ENCODE data around the gene SLFNL1. TPM values are rescaled to one million over a fixed set of nuclear protein-coding genes. Genes with fewer than 3 reads are reported as not detected.

The SLFNL1 gene
- total RNA-seq, 1 donor from 2014 or later: 1.0 TPM

GRCh38 chr1:41010345-41010744 is 11.2 kb downstream of the SLFNL1 start:
- H3K36me3 Mint-ChIP-seq (ENCODE audit: insufficient read depth): peaks cover 18% of the 10 kb centered on the region
- H3K9me3 Mint-ChIP-seq (ENCODE audit: low read depth): no peaks in the 10 kb centered on the region
- H3K27me3 Mint-ChIP-seq: no peaks in the 10 kb centered on the region
- no peak for DNase-seq (ENCODE audit: low spot score, unreplicated experiment)
- no peak for TF ChIP-seq CTCF (IDR thresholded peaks at IDR 0.05; ENCODE audit: unreplicated experiment)
- no peak overlapping the region for H3K4me3 Mint-ChIP-seq (ENCODE audit: low read depth)
- H3K27ac Mint-ChIP-seq: no peak overlapping the region
- H3K4me1 Mint-ChIP-seq (ENCODE audit: low read depth): no peaks in the 10 kb centered on the region

- peaks cover 17% of the 10 kb centered on the region for H3K36me3 Mint-ChIP-seq (ENCODE audit: insufficient read depth)
- H3K9me3 Mint-ChIP-seq (ENCODE audit: low read depth): no peaks in the 10 kb centered on the region
- H3K27me3 Mint-ChIP-seq: no peaks in the 10 kb centered on the region
- H3K4me1 Mint-ChIP-seq (ENCODE audit: low read depth): no peaks in the 10 kb centered on the region
- no peak overlapping the region for H3K27ac Mint-ChIP-seq
- H3K4me3 Mint-ChIP-seq (ENCODE audit: low read depth): no peak overlapping the region
- DNase-seq (ENCODE audit: low spot score, unreplicated experiment): no peak
- TF ChIP-seq CTCF (IDR thresholded peaks at IDR 0.05; ENCODE audit: unreplicated experiment): no peak
Observed at GRCh38 chr1:41009466-41009865, 12.1 kb downstream of the SLFNL1 start.

GRCh38 chr1:41006942-41007865 is 14.3 kb downstream of the SLFNL1 start:
- no peaks in the 10 kb centered on the region for H3K9me3 Mint-ChIP-seq (ENCODE audit: low read depth)
- H3K27ac Mint-ChIP-seq: no peak overlapping the region
- no peak for TF ChIP-seq CTCF (IDR thresholded peaks at IDR 0.05; ENCODE audit: unreplicated experiment)
- H3K36me3 Mint-ChIP-seq (ENCODE audit: insufficient read depth): peaks cover 28% of the 10 kb centered on the region
- no peaks in the 10 kb centered on the region for H3K4me1 Mint-ChIP-seq (ENCODE audit: low read depth)
- H3K4me3 Mint-ChIP-seq (ENCODE audit: low read depth): no peak overlapping the region
- H3K27me3 Mint-ChIP-seq: no peaks in the 10 kb centered on the region
- no peak for DNase-seq (ENCODE audit: low spot score, unreplicated experiment)

GRCh38 chr1:41005876-41006275 is 15.6 kb downstream of the SLFNL1 start:
- Mint-ChIP-seq H3K4me1 (ENCODE audit: low read depth) (no peaks in the 10 kb centered on the region), H3K27ac (no peak overlapping the region), H3K9me3 (ENCODE audit: low read depth) (no peaks in the 10 kb centered on the region), H3K36me3 (ENCODE audit: insufficient read depth) (peaks cover 31% of the 10 kb centered on the region), H3K4me3 (ENCODE audit: low read depth) (no peak overlapping the region), H3K27me3 (no peaks in the 10 kb centered on the region)
- TF ChIP-seq CTCF (IDR thresholded peaks at IDR 0.05; ENCODE audit: unreplicated experiment): no peak
- DNase-seq (ENCODE audit: low spot score, unreplicated experiment): no peak

GRCh38 chr1:41003640-41004220 is 17.8 kb downstream of the SLFNL1 start:
- Mint-ChIP-seq H3K36me3 (ENCODE audit: insufficient read depth) (peaks cover 39% of the 10 kb centered on the region), H3K4me3 (ENCODE audit: low read depth) (no peak overlapping the region), H3K9me3 (ENCODE audit: low read depth) (no peaks in the 10 kb centered on the region), H3K4me1 (ENCODE audit: low read depth) (no peaks in the 10 kb centered on the region), H3K27ac (no peak overlapping the region), H3K27me3 (no peaks in the 10 kb centered on the region)
- no peak for TF ChIP-seq CTCF (IDR thresholded peaks at IDR 0.05; ENCODE audit: unreplicated experiment)
- no peak for DNase-seq (ENCODE audit: low spot score, unreplicated experiment)

Data from progenitor cell of endocrine pancreas (in vitro differentiated cells).